Measurements from ENCODE around the gene STRADB. TPM values are rescaled to one million over a fixed set of nuclear protein-coding genes. Genes with fewer than 3 reads are reported as not detected.
A peak's percentile ranks its signal among the peaks of the same experiment; 100 is the strongest.
"Not testable (repeated sequence)": the region's sequence is repeated elsewhere in the genome, so short reads cannot be mapped to it uniquely, and the experiment has no call there.

The STRADB gene
- total RNA-seq, 1 donor from 2014 or later = 23.3 TPM

DNA sequence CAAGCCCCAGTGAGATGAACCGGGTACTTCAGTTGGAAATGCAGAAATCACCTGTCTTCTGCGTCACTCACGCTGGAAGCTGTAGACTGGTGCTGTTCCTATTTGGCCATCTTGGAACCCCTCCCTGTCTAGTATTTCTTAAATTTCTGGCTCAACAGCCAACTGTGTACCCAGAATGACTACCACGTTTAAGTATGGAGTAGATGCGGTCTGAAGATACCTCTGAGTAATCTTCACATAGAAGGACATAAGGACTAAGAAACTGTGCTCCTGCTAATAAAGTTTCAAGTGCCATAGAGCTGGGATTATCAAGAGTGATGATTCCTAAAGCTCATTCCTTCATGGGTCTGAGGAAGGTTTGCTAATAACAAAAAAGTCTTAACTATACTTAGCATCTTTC, 20.7 kb upstream of the STRADB start:
- Mint-ChIP-seq H3K4me3 (no peak overlapping the region), H3K9me3 (no peaks in the 10 kb centered on the region), H3K27ac (no peak overlapping the region), H3K36me3 (ENCODE audit: low read depth) (peaks cover 13% of the 10 kb centered on the region), H3K4me1 (peaks cover 39% of the 10 kb centered on the region), H3K27me3 (no peaks in the 10 kb centered on the region)
- ATAC-seq (ENCODE audit: low read depth) (no peak), DNase-seq (no peak)
- ChIA-PET POLR2A (no interaction called here), CTCF (no interaction called here)
- intact Hi-C loops (cut with micrococcal nuclease) = no loop called here
- TF ChIP-seq, protein P1, sequence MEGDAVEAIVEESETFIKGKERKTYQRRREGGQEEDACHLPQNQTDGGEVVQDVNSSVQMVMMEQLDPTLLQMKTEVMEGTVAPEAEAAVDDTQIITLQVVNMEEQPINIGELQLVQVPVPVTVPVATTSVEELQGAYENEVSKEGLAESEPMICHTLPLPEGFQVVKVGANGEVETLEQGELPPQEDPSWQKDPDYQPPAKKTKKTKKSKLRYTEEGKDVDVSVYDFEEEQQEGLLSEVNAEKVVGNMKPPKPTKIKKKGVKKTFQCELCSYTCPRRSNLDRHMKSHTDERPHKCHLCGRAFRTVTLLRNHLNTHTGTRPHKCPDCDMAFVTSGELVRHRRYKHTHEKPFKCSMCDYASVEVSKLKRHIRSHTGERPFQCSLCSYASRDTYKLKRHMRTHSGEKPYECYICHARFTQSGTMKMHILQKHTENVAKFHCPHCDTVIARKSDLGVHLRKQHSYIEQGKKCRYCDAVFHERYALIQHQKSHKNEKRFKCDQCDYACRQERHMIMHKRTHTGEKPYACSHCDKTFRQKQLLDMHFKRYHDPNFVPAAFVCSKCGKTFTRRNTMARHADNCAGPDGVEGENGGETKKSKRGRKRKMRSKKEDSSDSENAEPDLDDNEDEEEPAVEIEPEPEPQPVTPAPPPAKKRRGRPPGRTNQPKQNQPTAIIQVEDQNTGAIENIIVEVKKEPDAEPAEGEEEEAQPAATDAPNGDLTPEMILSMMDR (IDR thresholded peaks at IDR 0.05) = no peak

DNA sequence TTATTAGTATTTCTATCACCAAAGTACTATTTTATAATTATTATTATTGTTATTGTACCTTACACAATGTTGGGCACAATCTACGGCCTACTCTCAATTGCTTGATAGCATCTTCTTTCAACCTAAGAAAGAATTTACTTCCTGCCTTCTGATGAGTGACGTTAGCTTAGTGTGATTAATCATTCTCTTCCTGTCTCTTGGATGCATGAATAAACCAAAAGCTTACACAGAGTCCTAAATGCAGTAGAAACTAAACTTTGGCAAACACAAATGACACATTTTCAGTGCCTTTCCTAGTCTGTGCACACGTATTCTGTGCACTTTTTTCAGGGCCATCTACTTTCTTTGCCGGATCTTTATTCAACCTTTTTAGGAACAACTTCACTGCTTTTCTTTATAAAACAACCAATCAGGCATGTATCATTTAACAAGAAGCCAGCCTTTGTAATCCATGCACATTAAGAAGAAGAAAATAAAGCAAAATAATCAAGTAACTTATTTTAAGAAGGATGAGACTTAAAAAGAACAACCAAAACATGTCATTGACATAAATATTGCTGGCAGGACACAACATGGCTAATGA, 19.4 kb upstream of the STRADB start:
- Mint-ChIP-seq H3K4me3 (no peak overlapping the region), H3K36me3 (ENCODE audit: low read depth) (peaks cover 16% of the 10 kb centered on the region), H3K9me3 (no peaks in the 10 kb centered on the region), H3K27ac (peak overlapping the region; percentile 61), H3K4me1 (peaks cover 37% of the 10 kb centered on the region), H3K27me3 (no peaks in the 10 kb centered on the region)
- POLR2A ChIA-PET = no interaction called here
- CTCF ChIA-PET = interaction anchor here (1.3 kb wide), 1 partner anchor 19 kb away, joined by 4 read pairs; the partner anchor contains the start of genes STRADB and TRAK2
- intact Hi-C loops (cut with micrococcal nuclease) = no loop called here
- no peak for DNase-seq
- TF ChIP-seq, protein P1 (IDR thresholded peaks at IDR 0.05) = no peak
- ATAC-seq (ENCODE audit: low read depth) = peak; percentile 75

DNA sequence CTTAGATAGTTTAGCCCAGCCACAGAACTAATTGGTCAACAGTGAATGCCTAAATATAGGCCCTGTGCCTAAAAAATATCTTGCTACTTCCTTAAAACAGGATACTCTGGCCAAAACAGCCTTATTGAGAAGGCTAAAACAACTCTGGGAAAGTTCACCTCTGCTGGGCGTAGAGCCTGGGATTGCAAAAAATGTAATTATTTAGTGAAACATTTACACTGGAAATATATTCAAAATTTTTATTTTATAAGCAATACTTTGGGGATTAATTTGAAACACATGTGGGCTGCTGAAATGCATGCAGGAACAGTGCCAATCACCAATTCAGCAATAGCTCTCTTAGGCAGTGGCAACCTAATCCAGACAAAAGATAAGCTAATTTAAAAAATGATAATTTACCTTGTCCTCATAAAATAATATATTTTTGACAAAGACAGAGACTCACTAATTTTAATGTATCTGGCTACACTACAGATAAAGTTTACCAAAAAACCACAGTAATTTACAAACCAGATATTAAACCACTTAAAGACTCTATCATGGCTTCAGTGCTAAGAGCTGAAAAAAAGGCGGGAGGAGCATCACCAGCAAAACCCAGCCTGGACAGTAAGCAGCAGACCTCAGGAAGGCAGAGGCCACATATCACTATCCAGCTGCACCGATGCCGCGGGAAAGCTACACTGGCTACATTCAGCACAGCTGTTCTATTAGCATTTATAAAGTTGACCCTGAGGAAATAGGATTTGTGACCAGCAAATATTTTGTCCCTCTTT, 18.7 kb upstream of the STRADB start:
- peaks cover 16% of the 10 kb centered on the region for H3K36me3 Mint-ChIP-seq (ENCODE audit: low read depth)
- no peak overlapping the region for H3K4me3 Mint-ChIP-seq
- peaks cover 43% of the 10 kb centered on the region for H3K4me1 Mint-ChIP-seq
- no peak for ATAC-seq (ENCODE audit: low read depth)
- H3K9me3 Mint-ChIP-seq = no peaks in the 10 kb centered on the region
- CTCF ChIA-PET = interaction anchor here (1.3 kb wide), 1 partner anchor 18 kb away, joined by 4 read pairs; the partner anchor contains the start of genes STRADB and TRAK2
- POLR2A ChIA-PET = no interaction called here
- no peak overlapping the region for H3K27ac Mint-ChIP-seq
- intact Hi-C loops (cut with micrococcal nuclease) = no loop called here
- TF ChIP-seq, protein P1 (IDR thresholded peaks at IDR 0.05) = no peak
- no peak for DNase-seq
- H3K27me3 Mint-ChIP-seq = no peaks in the 10 kb centered on the region

DNA sequence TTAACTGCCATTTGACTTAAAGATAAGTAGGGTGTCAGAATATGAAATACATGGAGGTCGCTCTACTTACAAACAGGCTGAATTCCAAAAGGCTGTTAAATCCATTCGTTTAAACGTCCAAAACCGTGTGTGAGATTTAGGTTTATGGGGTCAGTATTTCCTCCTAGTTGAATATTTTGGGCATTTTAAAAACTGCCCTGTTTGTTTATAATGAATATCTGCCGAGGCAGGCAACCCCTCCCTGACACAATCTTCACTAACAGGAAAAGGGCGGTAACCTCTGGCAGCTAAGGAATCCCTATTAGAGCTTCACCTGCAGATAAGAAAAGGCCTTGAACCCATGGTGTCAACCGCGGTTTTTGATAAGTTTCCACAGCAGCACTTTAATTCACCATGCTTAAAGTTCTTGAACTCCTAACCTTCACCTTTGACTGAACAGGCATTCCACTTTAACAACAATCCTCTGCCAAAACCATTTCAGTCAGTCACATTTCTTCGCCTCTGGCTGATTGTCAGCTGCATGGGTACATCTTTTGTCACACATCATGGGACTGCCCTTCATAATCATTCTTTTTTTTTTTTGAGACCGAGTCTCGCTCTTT, 18.0 kb upstream of the STRADB start:
- Mint-ChIP-seq H3K4me1 (peaks cover 47% of the 10 kb centered on the region), H3K9me3 (no peaks in the 10 kb centered on the region), H3K36me3 (ENCODE audit: low read depth) (peaks cover 16% of the 10 kb centered on the region), H3K4me3 (no peak overlapping the region), H3K27ac (no peak overlapping the region), H3K27me3 (no peaks in the 10 kb centered on the region)
- CTCF ChIA-PET = interaction anchor here (1.3 kb wide), 1 partner anchor 18 kb away, joined by 4 read pairs; the partner anchor contains the start of genes STRADB and TRAK2
- TF ChIP-seq, protein P1 (IDR thresholded peaks at IDR 0.05) = no peak
- DNase-seq = no peak
- intact Hi-C loops (cut with micrococcal nuclease) = no loop called here
- POLR2A ChIA-PET = no interaction called here
- no peak for ATAC-seq (ENCODE audit: low read depth)

DNA sequence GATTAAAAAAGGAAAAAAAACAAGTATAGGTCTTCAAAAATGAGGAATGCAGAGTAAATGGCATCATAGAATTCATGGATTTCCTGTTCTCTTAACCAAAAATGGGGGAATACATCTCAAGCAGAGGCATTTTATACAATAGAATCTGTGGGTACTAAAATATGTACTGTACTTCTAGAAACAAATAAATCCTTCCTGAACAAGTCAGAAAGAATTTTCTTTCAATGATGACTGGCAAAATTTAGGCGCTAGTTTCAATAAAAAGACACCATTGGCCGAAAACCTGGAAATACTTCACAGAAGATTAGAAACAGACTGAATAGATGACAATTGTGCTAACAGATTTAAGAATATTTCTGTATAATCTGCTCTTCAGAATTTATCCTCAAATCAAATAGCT, 15.4 kb upstream of the STRADB start:
- no peak overlapping the region for H3K4me3 Mint-ChIP-seq
- no peaks in the 10 kb centered on the region for H3K27me3 Mint-ChIP-seq
- TF ChIP-seq, protein P1 (IDR thresholded peaks at IDR 0.05) = no peak
- POLR2A ChIA-PET = interaction anchor here (2.1 kb wide), 1 partner anchor 15 kb away, joined by 10 read pairs; the partner anchor contains the start of genes STRADB and TRAK2
- ATAC-seq (ENCODE audit: low read depth) (no peak), DNase-seq (no peak)
- no peaks in the 10 kb centered on the region for H3K9me3 Mint-ChIP-seq
- peaks cover 9% of the 10 kb centered on the region for H3K36me3 Mint-ChIP-seq (ENCODE audit: low read depth)
- CTCF ChIA-PET = no interaction called here
- H3K4me1 Mint-ChIP-seq = peaks cover 64% of the 10 kb centered on the region
- H3K27ac Mint-ChIP-seq = no peak overlapping the region
- intact Hi-C loops (cut with micrococcal nuclease) = no loop called here

DNA sequence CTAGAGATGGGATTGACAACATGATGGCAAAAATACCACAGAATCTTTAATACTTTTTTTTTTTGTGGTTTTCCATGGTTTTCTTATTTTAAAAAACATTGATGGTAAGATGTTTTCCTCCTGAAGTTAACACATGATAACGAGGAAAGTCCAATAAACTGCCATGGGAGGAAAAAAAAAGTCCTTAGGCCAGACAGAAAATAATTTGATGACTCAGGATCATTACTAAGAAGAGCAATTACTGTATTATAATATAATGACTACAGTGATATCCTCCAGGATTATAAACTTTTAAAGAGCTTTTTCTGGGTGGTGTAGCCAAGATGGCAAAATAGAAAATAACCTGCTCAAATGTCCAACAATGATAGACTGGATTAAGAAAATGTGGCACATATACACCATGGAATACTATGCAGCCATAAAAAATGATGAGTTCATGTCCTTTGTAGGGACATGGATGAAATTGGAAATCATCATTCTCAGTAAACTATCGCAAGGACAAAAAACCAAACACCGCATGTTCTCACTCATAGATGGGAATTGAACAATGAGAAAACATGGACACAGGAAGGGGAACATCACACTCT, 12.1 kb upstream of the STRADB start:
- H3K4me1 Mint-ChIP-seq = peaks cover 44% of the 10 kb centered on the region
- H3K27me3 Mint-ChIP-seq; H3K36me3 Mint-ChIP-seq (ENCODE audit: low read depth); CTCF ChIA-PET; ATAC-seq (ENCODE audit: low read depth); intact Hi-C loops (cut with micrococcal nuclease); H3K9me3 Mint-ChIP-seq; DNase-seq; H3K27ac Mint-ChIP-seq; H3K4me3 Mint-ChIP-seq: not testable (repeated sequence)
- POLR2A ChIA-PET = interaction anchor here (0.5 to 1.0 kb wide), 3 partner anchors 11 to 37 kb away, joined by 3 to 7 read pairs (median 3); no protein-coding TSS in a partner anchor

Data from activated B cell treated with CpG ODN at 0.5 μM for 24 hours (primary cell).